HCT116 (cell line): ENCODE results near the gene LYL1. TPM values are rescaled to one million over a fixed set of nuclear protein-coding genes. Genes with fewer than 3 reads are reported as not detected.

ENCODE experiments used
- ATAC-seq: fragments of 200-7000 bp; cut with Tn5 transposase; 2 replicates; pipeline ENCODE4 v1.9.1; 2020; ENCODE audit warnings: mild to moderate bottlenecking, moderate library complexity
- BruUV-seq: library from RNA; stranded (reverse); fragments of 400-500 nt; replicated peaks from 2 replicates; lab custom pipeline; 2021; lab: Mats Ljungman, UMichigan
- CTCF ChIA-PET: fragments of 300-600 bp; sonication (Branson Sonifier 250); formaldehyde crosslinking; loops from one replicate; lab custom pipeline; 2021; ENCODE audit warnings: antibody characterized with exemption; lab: Charles Lee
- POLR2A ChIA-PET: fragments of 300-600, 350-600 bp; sonication (Branson Sonifier 250); formaldehyde crosslinking; loops from one replicate; lab custom pipeline; 2021; ENCODE audit warnings: antibody characterized with exemption; lab: Charles Lee
- RAD21 ChIA-PET, 2 experiments: fragments of 300-600 bp; sonication (Branson Sonifier 250); formaldehyde crosslinking; loops; one replicate each; lab custom pipeline; 2023; ENCODE audit warnings: low total read pairs in 2 of 2; ENCODE audit not compliant: uncharacterized antibody in 2 of 2, unreplicated experiment in 2 of 2, low non-redundant PET in 1 of 2; lab: Charles Lee
- DNase-seq: peaks from one replicate; pipeline ENCODE4 v3.0.0-alpha.2; 2010; ENCODE audit warnings: low read depth, low spot score
- H2AFZ ChIP-seq: fragments of 200-600 bp; shearing (Covaris generic), sonication (generic); 2 replicates; pipeline ENCODE4 v1.6.1; 2017; ENCODE audit warnings: low read depth, mixed run types, mixed read lengths, antibody characterized with exemption, low read length; ENCODE audit not compliant: poor library complexity, severe bottlenecking
- H3K27ac ChIP-seq: 2 replicates; pipeline ENCODE4 v1.5.1; 2012; ENCODE audit warnings: low read depth, low read length
- H3K27me3 ChIP-seq: fragments of 200-600 bp; sonication (generic); 2 replicates; pipeline ENCODE4 v1.6.1; 2016; ENCODE audit warnings: mixed run types, low read length, mixed read lengths; ENCODE audit not compliant: insufficient read depth
- H3K36me3 ChIP-seq, 2 experiments: fragments of 200-500 bp in 1 of 2; fragments of 200-600 bp in 1 of 2; sonication (Bioruptor generic) in 1 of 2; sonication (generic) in 1 of 2; 2 replicates each; pipeline versions ENCODE4 v1.5.1 to v1.6.1; 2014 to 2016; ENCODE audit warnings: low read length in 2 of 2, inconsistent platforms in 1 of 2, mixed read lengths in 1 of 2, mixed run types in 1 of 2; ENCODE audit not compliant: insufficient read depth in 2 of 2, control insufficient read depth in 1 of 2
- H3K4me1 ChIP-seq, 2 experiments: fragments of 200-600 bp in 1 of 2; sonication (generic) in 1 of 2; 2 replicates each; pipeline versions ENCODE4 v1.5.1 to v1.6.1; 2012 to 2017; ENCODE audit warnings: low read length in 2 of 2, inconsistent platforms in 1 of 2, mild to moderate bottlenecking in 1 of 2, mixed read lengths in 1 of 2, mixed run types in 1 of 2, moderate library complexity in 1 of 2; ENCODE audit not compliant: insufficient read depth in 2 of 2, control insufficient read depth in 1 of 2
- H3K4me2 ChIP-seq: fragments of 200-600 bp; sonication (generic); 2 replicates; pipeline ENCODE4 v1.6.1; 2017; ENCODE audit warnings: mixed run types, low read length, mixed read lengths
- H3K4me3 ChIP-seq, 2 experiments: fragments of 200-600 bp in 1 of 2; sonication (generic) in 1 of 2; replicated peaks in 1 of 2; 2 replicates each; pipeline ENCODE4 v1.5.1; 2011 to 2016; ENCODE audit warnings: low read length in 2 of 2, control low read depth in 1 of 2, low read depth in 1 of 2, mild to moderate bottlenecking in 1 of 2, mixed read lengths in 1 of 2, mixed run types in 1 of 2
- H3K79me2 ChIP-seq: fragments of 200-600 bp; sonication (generic); 2 replicates; pipeline ENCODE4 v1.6.1; 2017; ENCODE audit warnings: mild to moderate bottlenecking, mixed run types, low read length, moderate library complexity, mixed read lengths; ENCODE audit not compliant: insufficient read depth
- H3K9ac ChIP-seq: fragments of 200-600 bp; sonication (generic); 2 replicates; pipeline ENCODE4 v1.6.1; 2016; ENCODE audit warnings: low read length, mixed read lengths
- H3K9me2 ChIP-seq: fragments of 200-600 bp; sonication (generic), shearing (Covaris generic); 2 replicates; pipeline ENCODE4 v1.6.1; 2017; ENCODE audit warnings: mixed run types, mild to moderate bottlenecking, moderate library complexity; ENCODE audit not compliant: insufficient read depth
- H3K9me3 ChIP-seq, 2 experiments: fragments of 200-500 bp in 1 of 2; fragments of 200-600 bp in 1 of 2; sonication (Bioruptor generic) in 1 of 2; sonication (generic) in 1 of 2; 2 replicates each; pipeline ENCODE4 v1.6.1; 2014 to 2017; ENCODE audit warnings: low read length in 2 of 2, mixed read lengths in 2 of 2, inconsistent platforms in 1 of 2, low read depth in 1 of 2, mild to moderate bottlenecking in 1 of 2, mixed run types in 1 of 2, moderate library complexity in 1 of 2; ENCODE audit not compliant: control insufficient read depth in 1 of 2, insufficient read depth in 1 of 2
- H4K20me1 ChIP-seq: fragments of 200-600 bp; sonication (generic), shearing (Covaris generic); 2 replicates; pipeline ENCODE4 v1.6.1; 2017; ENCODE audit warnings: mixed run types, mild to moderate bottlenecking, moderate library complexity; ENCODE audit not compliant: insufficient read depth
- EZH2phosphoT487 ChIP-seq: fragments of 200-600 bp; IDR thresholded peaks from 2 replicates; pipeline ENCODE4 v1.6.1; 2018; ENCODE audit warnings: antibody characterized with exemption, borderline replicate concordance
- FOSL1 ChIP-seq: IDR thresholded peaks from 2 replicates; pipeline ENCODE4 v1.6.1; 2012; ENCODE audit warnings: low read depth
- JUND ChIP-seq: IDR thresholded peaks from 2 replicates; pipeline ENCODE4 v1.6.1; 2012
- POLR2A ChIP-seq: IDR thresholded peaks from 2 replicates; pipeline ENCODE4 v1.7.0; 2011; ENCODE audit warnings: borderline replicate concordance; ENCODE audit not compliant: insufficient read depth, insufficient read length; ENCODE audit errors: extremely low read depth
- RAD21 ChIP-seq: IDR thresholded peaks from 2 replicates; pipeline ENCODE4 v1.6.1; 2012; ENCODE audit warnings: low read depth, mild to moderate bottlenecking
- REST ChIP-seq: IDR thresholded peaks from 2 replicates; pipeline ENCODE4 v1.6.1; 2012; ENCODE audit warnings: low read depth
- SP1 ChIP-seq: IDR thresholded peaks from 2 replicates; pipeline ENCODE4 v1.6.1; 2012; ENCODE audit warnings: low read depth
- YY1 ChIP-seq: IDR thresholded peaks from 2 replicates; pipeline ENCODE4 v1.6.1; 2011; ENCODE audit warnings: low read length, low read depth, moderate library complexity, mild to moderate bottlenecking; ENCODE audit not compliant: insufficient replicate concordance; ENCODE audit errors: extremely low read depth
- ZFX ChIP-seq: fragments of 450-650 bp; IDR thresholded peaks from 2 replicates; pipeline ENCODE4 v1.6.1; 2017
- ZNF274 ChIP-seq: fragments of 200-500 bp; sonication (Bioruptor generic); IDR thresholded peaks from 2 replicates; pipeline ENCODE4 v1.6.1; 2014; ENCODE audit warnings: mild to moderate bottlenecking, low read depth, low read length, inconsistent platforms
- intact Hi-C: fragments of 100-400 bp; cut with micrococcal nuclease; formaldehyde crosslinking; loops from 2 replicates; pipeline ENCODE4 v1.10.0; 2022
- total RNA-seq: library from RNA; stranded (reverse); gene quantifications from one replicate; pipeline ENCODE4 v1.2.1, GENCODE V29; 2021; ENCODE audit not compliant: unreplicated experiment

LYL1 gene
- total RNA-seq, 1 experiment from 2014 or later: 2.6 TPM

DNA sequence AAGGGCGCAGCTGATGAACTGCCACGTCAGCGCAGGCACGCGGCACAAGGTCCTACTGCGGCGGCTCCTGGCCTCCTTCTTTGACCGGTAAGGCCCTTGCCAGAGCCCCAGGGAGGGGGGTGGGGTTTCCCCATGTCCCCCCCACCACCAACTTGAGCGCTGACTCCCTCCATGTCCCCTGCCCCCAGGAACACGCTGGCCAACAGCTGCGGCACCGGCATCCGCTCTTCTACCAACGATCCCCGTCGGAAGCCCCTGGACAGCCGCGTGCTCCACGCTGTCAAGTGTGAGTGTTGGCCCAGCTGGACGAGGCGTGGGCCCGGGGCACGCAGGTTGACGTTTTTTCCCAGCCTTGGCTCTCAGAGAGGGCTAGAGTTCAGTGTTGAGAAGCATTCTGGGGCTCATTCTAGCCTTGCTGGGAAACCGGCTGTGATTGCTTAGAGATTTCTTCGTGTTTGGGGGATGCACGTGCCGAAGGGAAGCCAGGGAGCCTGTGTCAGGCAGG, 34.7 kb upstream of the LYL1 start:
- intact Hi-C loops: no loop called here
- CTCF ChIA-PET: no interaction called here
- H3K9me3 ChIP-seq: no peaks in the 10 kb centered on the region
- RAD21 ChIA-PET: no interaction called here
- no peak overlapping the region for H2AFZ ChIP-seq
- no peak overlapping the region for H3K27ac ChIP-seq
- no TSS peak for BruUV-seq
- peaks cover 6% of the 10 kb centered on the region; the same call in 1 of the 2 replicates for H4K20me1 ChIP-seq
- H3K36me3 ChIP-seq: peaks cover 12 to 35% of the 10 kb centered on the region in 2 experiments; a peak in 3 of 4 replicates
- H3K9me2 ChIP-seq: no peaks in the 10 kb centered on the region
- no peak for TF ChIP-seq FOSL1
- TF ChIP-seq ZFX: no peak
- no peak for TF ChIP-seq REST
- no peak for TF ChIP-seq ZNF274
- no peak for TF ChIP-seq JUND
- TF ChIP-seq EZH2phosphoT487: no peak
- no peak for TF ChIP-seq SP1
- no peak for TF ChIP-seq YY1
- no peak for TF ChIP-seq RAD21
- no peak for TF ChIP-seq POLR2A
- ATAC-seq (no peak), DNase-seq (no peak)
- peaks cover 13 to 34% of the 10 kb centered on the region in 2 experiments for H3K4me1 ChIP-seq
- H3K79me2 ChIP-seq: peaks cover 26% of the 10 kb centered on the region
- H3K4me2 ChIP-seq: no peak overlapping the region
- no peaks in the 10 kb centered on the region for H3K27me3 ChIP-seq
- no peak overlapping the region for H3K4me3 ChIP-seq
- no peak overlapping the region for H3K9ac ChIP-seq
- POLR2A ChIA-PET: no interaction called here
